H1 (cell line): ENCODE results near the gene AMBN. TPM values are rescaled to one million over a fixed set of nuclear protein-coding genes. Genes with fewer than 3 reads are reported as not detected.

Experiments used
- CTCF ChIA-PET: fragments of 300-600 bp; sonication (Branson Sonifier 250); formaldehyde crosslinking; loops from one replicate; lab custom pipeline; 2021; ENCODE audit not compliant: partially characterized antibody; lab: Charles Lee
- POLR2A ChIA-PET: fragments of 300-600 bp; sonication (Branson Sonifier 250); formaldehyde crosslinking; loops from one replicate; lab custom pipeline; 2021; ENCODE audit warnings: inconsistent platforms; ENCODE audit not compliant: partially characterized antibody; lab: Charles Lee
- DNase-seq, 2 experiments: peaks; one replicate each; pipeline versions ENCODE4 v3.0.0 to v3.0.0-alpha.2; 2010 to 2022; ENCODE audit warnings: low spot score in 2 of 2, low read depth in 1 of 2, mixed read lengths in 1 of 2
- FAIRE-seq: peaks from 2 replicates; lab custom pipeline; 2011; peaks lifted over from hg19 to GRCh38; lab: Jason Lieb, UNC
- H2AFZ ChIP-seq: 2 replicates; pipeline ENCODE4 v1.8.1; 2012; ENCODE audit warnings: low read length, inconsistent platforms
- H2AK5ac ChIP-seq: 2 replicates; pipeline ENCODE4 v1.6.1; 2013; ENCODE audit warnings: low read depth, low read length
- H2BK120ac ChIP-seq: replicated peaks from 2 replicates; pipeline ENCODE3; 2013; ENCODE audit warnings: low read depth, low read length, inconsistent platforms
- H2BK12ac ChIP-seq: 2 replicates; pipeline ENCODE4 v1.6.1; 2013; ENCODE audit warnings: low read depth, low read length
- H2BK15ac ChIP-seq: 2 replicates; pipeline ENCODE4 v1.6.1; 2013; ENCODE audit warnings: low read length
- H2BK20ac ChIP-seq: 2 replicates; pipeline ENCODE4 v1.6.1; 2013; ENCODE audit warnings: low read length
- H2BK5ac ChIP-seq: 2 replicates; pipeline ENCODE4 v1.6.1; 2013; ENCODE audit warnings: low read depth, low read length
- H3K14ac ChIP-seq: 2 replicates; pipeline ENCODE4 v1.6.1; 2013; ENCODE audit warnings: inconsistent platforms; ENCODE audit not compliant: insufficient read length
- H3K18ac ChIP-seq: 2 replicates; pipeline ENCODE4 v1.6.1; 2013; ENCODE audit warnings: low read length; ENCODE audit errors: extremely low read depth
- H3K23ac ChIP-seq: 2 replicates; pipeline ENCODE4 v1.6.1; 2013; ENCODE audit warnings: inconsistent platforms; ENCODE audit not compliant: insufficient read length
- H3K23me2 ChIP-seq: 2 replicates; pipeline ENCODE4 v1.6.1; 2013; ENCODE audit warnings: low read depth, low read length
- H3K27ac ChIP-seq: 2 replicates; pipeline ENCODE4 v1.6.1; 2011; ENCODE audit warnings: low read depth, low read length, inconsistent platforms
- H3K27me3 ChIP-seq, 4 experiments: replicated peaks in 1 of 4; 1 replicate in 1 of 4; 2 replicates in 3 of 4; pipeline versions ENCODE4 v1.6.1 to v1.8.1; 2011 to 2013; ENCODE audit warnings: low read length in 3 of 4, mild to moderate bottlenecking in 3 of 4, inconsistent platforms in 2 of 4, mixed read lengths in 2 of 4, moderate library complexity in 1 of 4; ENCODE audit not compliant: control insufficient read depth in 3 of 4, insufficient read depth in 3 of 4; ENCODE audit errors: extremely low read depth in 1 of 4
- H3K36me3 ChIP-seq, 4 experiments: 2 replicates each; pipeline versions ENCODE4 v1.6.1 to v1.8.1; 2011 to 2013; ENCODE audit warnings: mild to moderate bottlenecking in 4 of 4, low read length in 3 of 4, moderate library complexity in 2 of 4, control low read depth in 1 of 4, inconsistent platforms in 1 of 4; ENCODE audit not compliant: insufficient read depth in 4 of 4, control insufficient read depth in 2 of 4
- H3K4ac ChIP-seq: replicated peaks from 2 replicates; pipeline ENCODE3; 2013; ENCODE audit warnings: low read length, low read depth, mixed read lengths, inconsistent platforms; ENCODE audit not compliant: insufficient read length
- H3K4me1 ChIP-seq, 4 experiments: replicated peaks in 1 of 4; 1 replicate in 1 of 4; 2 replicates in 3 of 4; pipeline versions ENCODE4 v1.6.1 to v1.8.1; 2011 to 2013; ENCODE audit warnings: low read length in 3 of 4, inconsistent platforms in 2 of 4, mixed read lengths in 1 of 4; ENCODE audit not compliant: insufficient read depth in 4 of 4, control insufficient read depth in 3 of 4
- H3K4me2 ChIP-seq, 2 experiments: 2 replicates each; pipeline versions ENCODE4 v1.6.1 to v1.8.1; 2011 to 2013; ENCODE audit warnings: low read depth in 2 of 2, low read length in 2 of 2, control low read depth in 1 of 2, inconsistent platforms in 1 of 2, mild to moderate bottlenecking in 1 of 2; ENCODE audit not compliant: insufficient read depth in 1 of 2
- H3K4me3 ChIP-seq, 4 experiments: fragments of 200-600, 300-600 bp in 1 of 4; sonication (generic), shearing (Covaris generic), sonication (Bioruptor Twin) in 1 of 4; 2 replicates each; pipeline versions ENCODE4 v1.5.1 to v1.8.1; 2011 to 2016; ENCODE audit warnings: low read length in 4 of 4, low read depth in 3 of 4, control low read depth in 2 of 4, inconsistent platforms in 2 of 4, mild to moderate bottlenecking in 2 of 4, mixed read lengths in 1 of 4, moderate library complexity in 1 of 4; ENCODE audit not compliant: insufficient read depth in 2 of 4; ENCODE audit errors: extremely low read depth in 1 of 4
- H3K56ac ChIP-seq: replicated peaks from 2 replicates; pipeline ENCODE3; 2013; ENCODE audit warnings: low read depth, mild to moderate bottlenecking, mixed read lengths, low read length, inconsistent platforms; ENCODE audit not compliant: insufficient read length
- H3K79me1 ChIP-seq: 2 replicates; pipeline ENCODE4 v1.6.1; 2013; ENCODE audit warnings: low read depth, low read length, control low read depth
- H3K79me2 ChIP-seq, 2 experiments: 2 replicates each; pipeline versions ENCODE4 v1.6.1 to v1.8.1; 2012 to 2013; ENCODE audit warnings: low read length in 2 of 2, mild to moderate bottlenecking in 2 of 2, inconsistent platforms in 1 of 2; ENCODE audit not compliant: insufficient read depth in 2 of 2, control insufficient read depth in 1 of 2
- H3K9ac ChIP-seq, 4 experiments: replicated peaks in 1 of 4; 1 replicate in 1 of 4; 2 replicates in 3 of 4; pipeline versions ENCODE4 v1.6.1 to v1.8.1; 2011 to 2013; ENCODE audit warnings: low read depth in 3 of 4, low read length in 3 of 4, control low read depth in 2 of 4, mild to moderate bottlenecking in 2 of 4, moderate library complexity in 2 of 4, inconsistent platforms in 1 of 4; ENCODE audit errors: extremely low read depth in 1 of 4
- H3K9me3 ChIP-seq, 2 experiments: 2 replicates each; pipeline versions ENCODE4 v1.6.1 to v1.8.1; 2012 to 2013; ENCODE audit warnings: mild to moderate bottlenecking in 2 of 2, moderate library complexity in 2 of 2, control low read depth in 1 of 2, inconsistent platforms in 1 of 2, low read depth in 1 of 2, low read length in 1 of 2, mixed read lengths in 1 of 2; ENCODE audit not compliant: insufficient read depth in 2 of 2
- H4K20me1 ChIP-seq, 2 experiments: replicated peaks in 1 of 2; 2 replicates each; pipeline versions ENCODE3 to v1.8.1; 2011 to 2013; ENCODE audit warnings: inconsistent platforms in 2 of 2, low read length in 2 of 2, mild to moderate bottlenecking in 1 of 2; ENCODE audit not compliant: insufficient read depth in 2 of 2, control insufficient read depth in 1 of 2
- H4K5ac ChIP-seq: 2 replicates; pipeline ENCODE4 v1.6.1; 2013; ENCODE audit warnings: low read length, low read depth, mixed read lengths, inconsistent platforms; ENCODE audit not compliant: insufficient read length
- H4K8ac ChIP-seq: 2 replicates; pipeline ENCODE4 v1.8.0; 2013; ENCODE audit warnings: mild to moderate bottlenecking, moderate library complexity, low read length, inconsistent platforms; ENCODE audit not compliant: insufficient read depth; ENCODE audit errors: extremely low read depth
- H4K91ac ChIP-seq: replicated peaks from 2 replicates; pipeline ENCODE3; 2013; ENCODE audit warnings: low read length, mixed read lengths, inconsistent platforms; ENCODE audit not compliant: insufficient read length
- CTCF ChIP-seq, 3 experiments: IDR thresholded peaks; 1 replicate in 2 of 3; 2 replicates in 1 of 3; pipeline versions ENCODE4 v1.5.1 to v1.6.1; 2011; ENCODE audit warnings: low read length in 3 of 3, mild to moderate bottlenecking in 3 of 3, inconsistent platforms in 2 of 3, low read depth in 1 of 3, moderate library complexity in 1 of 3; ENCODE audit not compliant: insufficient read depth in 1 of 3; ENCODE audit errors: control extremely low read depth in 1 of 3
- EZH2 ChIP-seq: fragments of 200-600 bp; sonication (generic); IDR thresholded peaks from 2 replicates; pipeline ENCODE4 v1.7.1; 2012; ENCODE audit warnings: low read depth, mild to moderate bottlenecking, moderate library complexity, low read length, inconsistent platforms; ENCODE audit not compliant: severe bottlenecking
- KDM4A ChIP-seq: IDR thresholded peaks from one replicate; pipeline ENCODE4 v1.7.1; 2012; ENCODE audit warnings: low read depth, mild to moderate bottlenecking, moderate library complexity, low read length, inconsistent platforms; ENCODE audit not compliant: severe bottlenecking
- RAD21 ChIP-seq, 2 experiments: IDR thresholded peaks in 1 of 2; conservative IDR thresholded peaks in 1 of 2; 2 replicates each; pipeline ENCODE4 v1.6.1; 2011; ENCODE audit warnings: low read depth in 2 of 2, low read length in 2 of 2, improper control_type of control experiment in 1 of 2, inconsistent platforms in 1 of 2, mild to moderate bottlenecking in 1 of 2, moderate library complexity in 1 of 2
- WGBS, 2 experiments: shearing (Covaris generic) in 1 of 2; methylation state at CpG; one replicate each; pipeline versions ENCODE4 v1.1.6 to v1.1.7; 2013 to 2015; ENCODE audit warnings: low lambda C conversion rate in 2 of 2, mixed read lengths in 2 of 2, inconsistent platforms in 1 of 2, low coverage in 1 of 2, missing lambda C conversion rate in 1 of 2; ENCODE audit not compliant: insufficient replicate concordance in 2 of 2, insufficient coverage in 1 of 2, insufficient read length in 1 of 2; ENCODE audit errors: extremely low coverage in 1 of 2, missing lambda C conversion rate in 1 of 2; 5-methylcytosine and 5-hydroxymethylcytosine counted together
- polyA plus RNA-seq, 7 experiments: library from polyadenylated mRNA; depleted of rRNA in 3 of 7; stranded (reverse) in 5 of 7; unstranded in 2 of 7; fragments of >200 nt in 5 of 7; fragments of 200-250 nt in 2 of 7; gene quantifications; 1 replicate in 5 of 7; 2 replicates in 1 of 7; 4 replicates in 1 of 7; pipeline versions ENCODE4 v1.2.1 to v1.2.3, GENCODE V29; 2011 to 2013; ENCODE audit warnings: missing spikeins in 2 of 7, mixed read lengths in 2 of 7
- total RNA-seq: library from RNA; stranded (reverse); fragmentation: NEBNext Ultra II Directional; extraction: Animal tissue kit (Norgen Biotek cat#: 25700); gene quantifications from 2 replicates; pipeline ENCODE4 v1.2.1, GENCODE V29; 2021

Gene AMBN
- total and polyA plus RNA-seq, 2 of the 8 experiments (the other 6 are each of a cell fraction or from before 2014, with no cell fraction given): not detected

GRCh38 chr4:70651864-70652506, 59.9 kb downstream of the AMBN start:
- ChIA-PET CTCF (interaction anchor here (0.5 to 2.1 kb wide), 31 partner anchors 8 to 1634 kb away, joined by 3 to 9 read pairs (median 4); partner anchors contain the start of gene MOB1B), POLR2A (interaction anchor here (0.5 to 0.6 kb wide), 2 partner anchors 11 to 276 kb away, joined by 4 to 5 read pairs; no protein-coding TSS in a partner anchor)
- no peak overlapping the region for H3K4me2 ChIP-seq
- no peaks in the 10 kb centered on the region for H3K27me3 ChIP-seq
- FAIRE-seq: peak; percentile 58
- H4K20me1 ChIP-seq: no peaks in the 10 kb centered on the region
- H3K23me2 ChIP-seq: no peaks in the 10 kb centered on the region
- DNase-seq: peak in 1 of 2 experiments; percentile 46
- H2BK15ac ChIP-seq: no peak overlapping the region
- peak overlapping the region; percentile 98 for H2AFZ ChIP-seq
- no peak overlapping the region for H2BK5ac ChIP-seq
- no peak overlapping the region for H2BK20ac ChIP-seq
- H3K18ac ChIP-seq: no peak overlapping the region
- no peak overlapping the region for H4K8ac ChIP-seq
- H4K91ac ChIP-seq: no peak overlapping the region
- H3K4me3 ChIP-seq: no peak overlapping the region
- no peaks in the 10 kb centered on the region for H3K36me3 ChIP-seq
- no peak overlapping the region for H3K4ac ChIP-seq
- H3K9me3 ChIP-seq: no peaks in the 10 kb centered on the region
- no peaks in the 10 kb centered on the region for H3K79me1 ChIP-seq
- H3K79me2 ChIP-seq: no peaks in the 10 kb centered on the region
- no peak overlapping the region for H3K23ac ChIP-seq
- no peak overlapping the region for H4K5ac ChIP-seq
- H2BK12ac ChIP-seq: no peak overlapping the region
- H3K9ac ChIP-seq: no peak overlapping the region
- no peak overlapping the region for H2BK120ac ChIP-seq
- no peaks in the 10 kb centered on the region; a peak in 1 of 7 replicates for H3K4me1 ChIP-seq
- WGBS, 2 experiments: 50% methylated on average over 4 of the region's 4 CpGs; no CpG with 5 or more reads in 1 of the 2 experiments
- TF ChIP-seq CTCF (IDR thresholded peaks at IDR 0.05; ENCODE audit: control extremely low read depth in 1 of 3, insufficient read depth in 1 of 3, low read depth in 1 of 3, low read length in 3 of 3) (peak in 2 of 3 experiments; percentile 31 to 33; a peak in 2 of 4 replicates), KDM4A (no peak), RAD21 (IDR thresholded peaks at IDR 0.05 in 1 of 2, conservative IDR thresholded peaks at IDR 0.05 in 1 of 2; ENCODE audit: low read depth in 2 of 2, low read length in 2 of 2) (peak; percentile 73 to 76), EZH2 (no peak)
- TF ChIP-seq, all 59 proteins: peak for 2
- Histone ChIP-seq H2AK5ac (no peak overlapping the region), H3K27ac (no peak overlapping the region), H3K14ac (no peak overlapping the region), H3K56ac (no peak overlapping the region)
